GM21423 (cell line): ENCODE data around the gene HECTD4.

Experiments used
- ATAC-seq: cut with Tn5 transposase; IDR thresholded peaks from one replicate; pipeline ENCODE4 v1.9.1; 2021; ENCODE audit warnings: mild to moderate bottlenecking, moderate library complexity; ENCODE audit not compliant: unreplicated experiment

The HECTD4 gene

DNA sequence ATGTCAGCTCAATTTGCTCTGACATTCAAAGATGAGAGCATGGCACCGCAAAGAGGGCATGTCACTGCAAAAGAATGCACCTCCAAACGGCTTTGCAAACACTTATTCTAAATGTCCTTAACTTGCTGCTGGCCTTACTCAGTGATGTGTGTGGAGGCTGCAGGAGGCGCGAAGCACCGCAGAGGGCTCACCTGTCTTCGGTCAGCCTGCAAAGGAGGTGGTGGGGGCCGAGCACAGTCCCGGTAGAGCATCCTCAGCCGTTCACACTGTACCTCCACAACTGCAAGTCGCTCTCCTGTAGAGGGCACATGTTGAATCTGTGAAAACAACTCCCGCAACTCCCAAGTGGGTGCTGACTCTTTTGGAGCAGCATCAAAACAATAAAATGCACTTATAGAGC is 163.0 kb downstream of the HECTD4 start:
- ATAC-seq = no peak

GRCh38 chr12:112218150-112218549 is 164.1 kb downstream of the HECTD4 start:
- ATAC-seq = no peak

- no peak for ATAC-seq
Measured at GRCh38 chr12:112217647-112218046, 164.6 kb downstream of the HECTD4 start.

GRCh38 chr12:112216223-112216622 is 166.0 kb downstream of the HECTD4 start:
- ATAC-seq = no peak

GRCh38 chr12:112214064-112214463 is 168.2 kb downstream of the HECTD4 start:
- no peak for ATAC-seq

- no peak for ATAC-seq
Measured at GRCh38 chr12:112208301-112208910, 173.8 kb downstream of the HECTD4 start.

DNA sequence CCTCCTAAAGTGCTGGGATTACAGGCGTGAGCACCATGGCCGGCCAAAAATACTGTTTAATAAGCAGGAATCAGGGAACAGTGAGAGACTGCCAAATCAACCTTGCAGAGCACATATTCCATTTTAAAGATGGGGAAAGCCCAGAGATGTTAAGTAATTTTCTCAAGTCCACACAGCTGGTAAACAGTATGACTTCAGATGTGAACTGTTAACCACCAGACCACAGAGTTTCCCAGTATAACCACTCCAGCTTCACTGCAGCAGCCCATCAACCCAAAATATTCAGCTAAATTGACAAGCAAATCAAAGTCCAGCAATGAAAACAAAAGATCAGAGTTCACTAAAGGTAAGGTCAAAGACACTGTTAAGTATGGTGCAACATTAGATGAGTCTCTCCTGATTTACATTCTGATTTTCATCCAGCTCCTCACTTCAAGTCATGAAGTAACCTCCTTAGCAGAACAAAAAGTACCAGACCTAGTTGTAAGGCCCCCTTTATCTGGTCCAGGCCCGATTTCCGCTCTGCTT is 174.8 kb downstream of the HECTD4 start:
- no peak for ATAC-seq

DNA sequence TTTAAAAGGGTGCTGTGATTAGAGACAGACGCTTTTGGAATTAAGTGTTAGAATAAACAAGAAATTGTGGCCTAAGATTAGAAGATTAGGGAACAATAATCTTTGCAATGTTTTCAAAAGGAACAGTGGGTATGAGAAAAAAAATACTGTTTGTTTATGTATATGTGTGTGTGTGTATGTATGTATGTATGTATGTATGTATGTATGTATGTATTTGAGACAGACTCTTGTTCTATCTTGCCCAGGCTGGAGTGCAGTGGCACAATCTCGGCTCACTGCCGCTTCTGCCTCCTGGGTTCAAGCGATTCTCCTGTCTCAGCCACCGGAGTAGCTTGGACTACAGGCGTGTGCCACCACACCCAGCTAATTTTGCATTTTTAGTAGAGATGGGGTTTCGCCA is 175.3 kb downstream of the HECTD4 start:
- no peak for ATAC-seq

DNA sequence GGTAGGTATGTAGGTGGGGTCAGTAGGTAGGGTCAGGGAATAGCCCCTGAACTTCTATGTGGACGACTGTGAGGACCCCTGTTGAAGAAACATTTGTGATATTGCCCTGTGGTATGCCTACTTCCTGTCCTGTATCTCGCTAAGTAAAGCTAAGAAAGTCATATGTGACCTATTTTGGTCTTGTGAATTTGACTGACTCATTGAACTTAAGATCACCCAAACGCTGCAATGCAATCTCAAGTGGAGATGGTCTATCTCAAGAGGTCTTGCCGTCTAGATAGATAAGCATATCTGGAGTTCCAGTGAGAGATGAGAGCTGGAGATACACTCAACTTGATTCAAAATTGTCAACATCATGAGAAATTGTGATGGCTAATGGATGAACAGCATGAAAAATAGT is 183.1 kb downstream of the HECTD4 start:
- no peak for ATAC-seq

DNA sequence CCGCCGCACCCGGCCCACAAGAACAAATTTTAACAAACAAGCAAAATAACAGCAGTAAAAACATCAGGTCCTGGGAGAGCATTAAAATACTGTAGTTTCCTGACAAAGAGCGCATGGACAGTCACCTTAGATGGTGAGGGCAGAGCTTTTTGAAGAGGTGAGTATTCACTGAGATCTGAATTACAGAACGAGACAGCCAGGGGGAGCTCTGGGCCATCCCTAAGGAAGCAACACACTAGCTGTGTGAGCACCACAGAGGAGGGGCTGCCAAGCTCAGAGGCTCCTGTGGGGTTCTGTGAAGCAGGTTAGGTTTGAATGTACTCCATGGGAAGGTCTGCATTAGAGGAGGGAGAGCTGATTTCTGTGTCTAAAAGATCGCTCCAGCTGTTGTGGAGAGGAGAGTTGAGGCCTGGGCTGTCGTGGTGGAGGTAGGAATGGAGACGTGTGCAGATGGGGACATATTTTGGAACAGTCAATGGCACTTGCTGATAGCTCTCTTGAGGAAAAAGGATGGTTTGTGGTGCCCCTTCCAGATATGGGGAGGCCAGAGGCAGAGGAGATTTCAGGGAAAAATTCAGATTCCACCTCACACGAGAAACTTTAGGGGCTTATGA is 184.0 kb downstream of the HECTD4 start:
- ATAC-seq = no peak

DNA sequence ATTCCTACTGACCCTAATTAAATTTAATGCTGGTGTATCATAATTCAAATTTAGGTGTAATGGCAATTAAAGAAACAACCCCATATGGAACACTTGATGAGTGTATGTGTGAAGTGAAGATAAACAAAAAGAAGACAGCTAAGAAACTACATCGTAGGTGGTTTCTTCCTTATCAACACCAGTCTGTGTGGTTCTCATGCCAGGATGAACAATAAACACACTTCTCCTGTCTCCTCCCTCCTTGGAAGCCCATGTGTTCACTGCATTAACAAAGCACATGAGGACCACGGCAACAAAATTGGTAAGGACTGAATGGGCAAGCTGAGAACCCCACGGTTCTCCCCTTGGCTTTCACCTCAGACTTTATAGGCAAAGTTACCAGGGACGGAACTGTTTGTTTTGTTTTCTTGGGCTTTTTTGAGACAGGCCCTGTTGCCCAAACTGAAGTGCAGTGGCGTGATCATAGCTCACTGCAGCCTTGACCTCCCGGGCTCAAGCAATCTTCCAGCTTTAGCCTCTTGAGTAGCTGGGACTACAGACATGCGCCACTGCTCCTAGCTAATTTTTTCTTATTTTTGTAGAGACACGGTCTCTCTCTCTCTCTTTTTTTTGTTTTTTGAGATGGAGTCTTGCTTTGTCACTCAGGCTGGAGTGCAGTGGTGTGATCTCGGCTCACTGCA is 185.9 kb downstream of the HECTD4 start:
- no peak for ATAC-seq

GRCh38 chr12:112194601-112195247 is 187.5 kb downstream of the HECTD4 start:
- ATAC-seq = no peak

- no peak for ATAC-seq
Measured at GRCh38 chr12:112192475-112192874, 189.8 kb downstream of the HECTD4 start.

DNA sequence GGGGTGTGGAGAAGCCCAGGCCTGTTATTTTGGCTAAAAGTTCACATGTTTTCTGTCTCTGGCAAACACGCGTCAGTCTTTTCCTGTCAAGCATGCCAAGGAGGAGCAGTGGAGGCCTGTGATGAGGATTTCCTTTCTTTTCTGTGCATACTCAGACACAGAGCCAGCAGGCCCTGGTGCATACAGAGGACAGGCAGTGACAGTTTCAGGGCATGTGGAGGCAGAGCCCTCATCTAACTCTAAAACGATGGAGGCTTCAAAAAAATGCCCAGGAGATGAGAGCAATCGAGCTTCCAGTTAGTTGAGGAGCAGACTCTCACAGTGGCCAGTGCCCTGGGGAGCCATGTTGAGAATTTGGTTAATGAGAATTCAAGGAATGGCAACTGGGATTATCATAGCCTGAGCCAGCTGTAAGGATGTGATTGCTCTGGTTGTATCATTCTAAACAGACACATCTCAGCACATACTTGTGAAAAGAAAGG is 190.3 kb downstream of the HECTD4 start:
- ATAC-seq = no peak

DNA sequence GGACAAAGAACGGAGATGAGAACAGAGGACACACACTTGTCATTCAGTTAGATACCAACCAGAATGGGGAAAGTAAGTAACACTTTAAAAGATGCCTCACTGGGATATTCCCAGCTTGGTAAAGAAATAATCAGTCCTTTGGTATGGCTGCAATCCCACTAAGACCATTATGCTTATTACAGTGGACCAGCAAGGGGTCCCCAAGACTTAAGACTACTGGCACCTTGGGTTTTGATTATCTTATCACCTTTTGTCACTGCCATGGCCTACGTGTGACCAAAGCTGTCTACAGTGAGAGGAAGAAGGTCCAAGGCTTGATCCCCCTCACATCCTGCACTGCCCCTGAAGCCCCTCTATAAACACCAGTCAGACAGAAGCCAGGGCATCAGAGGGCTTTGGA is 191.0 kb downstream of the HECTD4 start:
- ATAC-seq = no peak

DNA sequence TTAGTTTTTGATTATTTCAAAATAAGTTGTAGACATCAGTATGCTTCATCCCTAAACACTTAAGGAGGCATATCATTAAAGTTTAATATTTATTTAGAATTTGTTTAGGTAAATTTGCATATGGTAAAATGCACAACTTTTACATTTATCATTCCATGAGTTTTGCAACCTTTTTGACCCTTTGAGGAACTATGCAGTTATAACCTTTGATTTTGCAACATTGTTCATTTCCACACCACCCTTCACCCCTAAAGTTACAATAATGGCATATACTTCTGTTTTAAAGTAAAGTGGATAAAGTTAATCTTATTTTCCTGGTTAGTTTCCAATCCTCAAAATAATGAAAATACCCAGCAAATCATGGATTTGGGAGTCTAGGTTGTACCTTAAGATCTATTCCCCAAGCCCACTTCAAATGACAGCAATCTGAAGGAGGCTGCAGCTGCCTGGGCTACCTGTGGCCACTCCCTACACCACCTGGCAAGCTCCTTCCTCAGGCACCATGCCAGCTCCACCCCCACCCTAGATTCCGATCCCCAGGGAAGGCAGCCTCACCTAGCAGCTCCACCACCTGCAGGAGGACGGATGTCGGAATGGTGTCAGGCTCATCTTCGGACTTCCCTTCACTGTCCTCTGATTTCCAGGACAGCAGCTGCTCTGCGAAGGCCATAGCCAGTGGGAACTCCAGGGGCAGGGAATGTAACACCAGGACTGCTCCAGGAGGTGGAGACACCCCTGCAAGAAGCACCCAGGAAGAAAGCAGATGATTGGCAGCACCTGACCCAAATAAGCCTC is 191.8 kb downstream of the HECTD4 start:
- ATAC-seq = no peak

DNA sequence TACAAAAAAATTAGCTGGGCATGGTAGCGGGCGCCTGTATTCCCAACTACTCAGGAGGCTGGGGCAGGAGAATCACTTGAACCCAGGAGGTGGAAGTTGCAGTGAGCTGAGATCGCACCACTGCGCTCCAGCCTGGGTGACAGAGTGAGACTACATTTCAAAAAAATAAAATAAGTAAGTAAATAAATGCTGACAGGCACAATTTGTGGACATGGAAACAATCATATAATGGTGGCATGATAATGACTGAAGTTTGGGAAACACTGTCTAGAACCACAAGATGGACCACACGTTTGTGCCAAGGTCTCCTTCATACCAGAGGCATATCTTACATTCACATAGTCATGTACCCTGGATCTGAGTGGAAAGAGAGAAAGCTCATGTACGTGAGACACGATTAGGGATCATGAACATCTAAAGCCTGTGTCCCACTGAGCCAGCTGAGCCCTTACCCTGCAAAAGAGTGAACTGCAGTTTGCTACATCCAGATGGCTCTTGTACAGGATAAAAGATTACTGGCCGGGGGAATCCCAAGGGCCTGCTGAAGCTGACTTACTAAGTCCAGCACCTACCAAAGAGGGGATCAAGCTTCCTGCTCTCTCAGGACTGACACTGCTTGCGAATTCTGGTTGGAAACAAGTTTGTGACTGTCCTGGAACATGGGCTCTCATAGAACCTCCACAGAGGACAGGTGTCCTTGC is 194.0 kb downstream of the HECTD4 start:
- ATAC-seq = no peak

- no peak for ATAC-seq
Measured at GRCh38 chr12:112185093-112185923, 196.9 kb downstream of the HECTD4 start.
